GM19324 (cell line): ENCODE measurements around the gene HMCN2.

Experiments used
- ATAC-seq: cut with Tn5 transposase; IDR thresholded peaks from one replicate; pipeline ENCODE4 v1.9.1; 2021; ENCODE audit warnings: mild to moderate bottlenecking, moderate library complexity; ENCODE audit not compliant: unreplicated experiment, low FRiP score

The HMCN2 gene

GRCh38 chr9:130458804-130459067, 193.2 kb downstream of the HMCN2 start:
- no peak for ATAC-seq

- ATAC-seq, result no peak
These were observed 193.6 kb downstream of the HMCN2 start for GRCh38 chr9:130459151-130459550.

- no peak for ATAC-seq
These were observed 194.5 kb downstream of the HMCN2 start for GRCh38 chr9:130459941-130460669.

DNA sequence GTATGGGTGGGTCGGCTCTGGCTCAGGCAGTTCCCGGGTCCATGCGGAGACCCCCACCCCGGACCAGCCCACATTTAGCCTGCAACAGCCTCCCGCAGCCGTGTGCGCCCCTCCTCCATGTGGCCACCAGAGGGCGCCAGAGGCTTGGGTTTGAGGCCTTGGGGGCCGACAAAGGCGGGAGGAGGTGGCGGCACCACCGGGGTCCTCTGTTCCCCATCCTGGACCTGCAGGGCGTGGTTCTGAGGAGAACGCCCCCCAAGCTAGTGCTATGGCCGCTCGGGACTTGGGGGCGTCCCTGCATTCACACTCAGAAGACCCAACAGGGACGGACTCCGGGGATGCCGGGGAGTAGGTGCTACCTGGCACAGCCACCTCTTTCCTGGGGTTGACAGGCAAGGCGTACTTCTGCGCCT, 195.7 kb downstream of the HMCN2 start:
- ATAC-seq, result no peak

GRCh38 chr9:130461731-130462130, 196.2 kb downstream of the HMCN2 start:
- no peak for ATAC-seq

GRCh38 chr9:130462685-130463540, 197.4 kb downstream of the HMCN2 start:
- no peak for ATAC-seq

DNA sequence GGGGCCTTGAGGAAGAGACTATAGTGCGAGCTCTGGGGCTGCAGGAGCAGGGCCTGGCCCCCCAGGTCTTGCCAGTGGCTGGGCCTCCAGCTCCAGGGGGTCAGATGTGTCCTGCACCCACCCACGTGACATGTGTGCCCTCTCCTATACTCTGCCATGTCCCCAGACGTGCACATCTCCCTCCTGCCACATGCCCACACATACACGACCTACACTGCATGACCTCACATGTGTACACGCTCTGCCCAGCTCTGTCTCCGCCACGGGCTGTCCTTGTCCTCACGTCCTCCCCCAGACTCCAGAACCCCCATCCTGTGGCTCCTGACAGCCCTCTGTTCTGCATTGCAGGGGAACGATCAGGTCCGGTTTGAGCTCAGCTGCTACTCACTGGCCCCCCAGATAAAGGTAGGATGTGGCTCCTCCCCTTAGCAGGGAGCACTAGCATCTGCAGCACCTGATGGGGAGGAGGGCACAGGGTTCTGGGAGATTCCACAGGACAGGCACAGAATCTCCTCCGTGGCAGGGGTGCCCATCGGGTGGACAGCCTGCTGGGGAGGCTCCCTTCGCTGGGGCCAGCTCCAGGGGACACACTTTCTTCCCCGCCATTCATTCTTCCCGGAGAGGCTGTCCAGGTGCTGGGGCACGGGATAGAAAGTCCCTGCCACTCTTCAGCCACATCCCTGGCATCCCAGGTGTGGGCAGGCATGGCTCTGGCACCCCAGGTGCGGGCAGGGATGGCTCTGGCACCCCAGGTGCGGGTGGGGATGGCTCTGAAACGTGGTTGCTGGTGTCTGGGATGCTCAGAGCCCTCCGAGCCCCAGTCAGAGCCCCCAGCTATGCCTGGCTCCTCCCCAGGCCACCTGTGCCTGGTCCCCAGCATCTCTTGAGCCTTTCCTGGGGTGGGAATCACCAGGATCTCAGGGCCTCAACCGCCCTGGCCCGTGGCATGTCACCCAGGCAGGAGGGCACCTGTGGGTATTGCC, 198.5 kb downstream of the HMCN2 start:
- ATAC-seq, result no peak

GRCh38 chr9:130465383-130466096, 200.0 kb downstream of the HMCN2 start:
- no peak for ATAC-seq

- no peak for ATAC-seq
These were observed 201.1 kb downstream of the HMCN2 start for GRCh38 chr9:130466537-130467217.

GRCh38 chr9:130467316-130467715, 201.8 kb downstream of the HMCN2 start:
- no peak for ATAC-seq

GRCh38 chr9:130468566-130468965, 203.0 kb downstream of the HMCN2 start:
- ATAC-seq, result no peak

GRCh38 chr9:130470269-130470668, 204.7 kb downstream of the HMCN2 start:
- no peak for ATAC-seq

DNA sequence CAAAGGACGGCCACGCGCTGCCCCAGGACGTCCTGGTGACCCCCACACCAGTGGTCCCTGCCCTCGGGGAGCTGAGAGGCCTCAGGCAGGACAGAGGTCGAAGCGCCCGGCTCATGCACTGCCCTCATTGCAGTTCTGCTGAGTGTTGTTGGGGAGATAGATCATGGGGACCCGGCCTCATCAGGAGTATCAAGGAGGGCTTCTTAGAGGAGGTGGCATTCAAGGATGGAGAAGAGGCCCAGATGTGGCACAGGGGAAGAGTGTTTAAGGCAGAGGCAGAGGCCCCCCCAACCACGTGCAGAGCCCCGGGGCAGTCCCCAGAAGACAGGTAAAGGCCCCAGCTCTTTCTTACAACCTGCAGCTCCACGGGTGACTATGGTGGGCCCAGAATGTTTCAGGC, 205.4 kb downstream of the HMCN2 start:
- no peak for ATAC-seq

- no peak for ATAC-seq
These were observed 206.0 kb downstream of the HMCN2 start for GRCh38 chr9:130471411-130472183.

- ATAC-seq, result no peak
These were observed 206.7 kb downstream of the HMCN2 start for GRCh38 chr9:130472184-130472705.

DNA sequence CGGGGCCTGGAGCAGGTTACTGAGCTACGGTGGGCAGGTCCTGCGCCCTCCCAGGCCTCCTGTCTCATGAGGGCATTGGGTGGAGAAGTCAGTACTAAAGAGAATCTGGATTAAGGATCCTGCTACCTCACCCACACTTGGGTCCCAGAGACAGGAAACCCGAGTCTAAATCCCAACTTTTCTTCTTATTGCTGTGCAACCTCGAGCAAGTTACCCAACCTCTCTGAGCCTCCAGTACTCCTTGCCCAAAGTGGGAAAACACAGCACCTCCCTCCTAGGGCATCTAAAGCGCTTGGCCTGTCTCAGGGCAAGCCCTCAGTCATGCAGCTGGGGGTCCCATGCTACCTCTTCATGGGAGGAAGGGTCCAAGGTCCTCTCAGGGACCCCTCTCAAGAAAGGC, 207.4 kb downstream of the HMCN2 start:
- no peak for ATAC-seq

DNA sequence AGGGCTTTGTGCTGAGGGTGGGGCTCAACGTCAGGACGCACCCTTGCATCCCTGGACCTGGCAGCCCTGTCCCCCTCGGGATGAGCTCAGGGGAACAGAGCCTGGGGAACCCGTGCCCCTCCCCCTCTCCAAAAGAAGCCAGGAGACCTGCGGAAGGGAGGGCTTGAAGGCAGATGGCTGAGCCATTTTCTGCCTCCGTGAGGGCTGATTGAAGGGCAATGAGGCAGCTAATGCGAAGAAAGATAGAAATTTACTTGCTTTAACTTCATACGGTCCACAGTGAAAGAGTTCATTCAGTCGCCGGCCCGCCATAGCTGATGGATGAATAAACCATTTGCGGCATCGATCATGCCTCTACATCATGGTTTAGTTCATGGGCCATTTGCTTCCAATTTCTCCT, 208.0 kb downstream of the HMCN2 start:
- no peak for ATAC-seq

GRCh38 chr9:130474106-130474505, 208.5 kb downstream of the HMCN2 start:
- no peak for ATAC-seq
